ENCODE measurements around the gene SPTLC2. TPM values are rescaled to one million over a fixed set of nuclear protein-coding genes. Genes with fewer than 3 reads are reported as not detected.

Gene SPTLC2
- total RNA-seq, 2 donors from 2014 or later, result 44.0 to 65.7 TPM

GRCh38 chr14:77516126-77516525, 100.3 kb downstream of the SPTLC2 start:
- no peaks in the 10 kb centered on the region for H3K27me3 Mint-ChIP-seq
- H3K9me3 Mint-ChIP-seq, result no peaks in the 10 kb centered on the region
- H3K36me3 Mint-ChIP-seq, result peaks cover 32% of the 10 kb centered on the region
- H3K27ac Mint-ChIP-seq, result no peak overlapping the region
- H3K4me3 Mint-ChIP-seq, result no peak overlapping the region
- DNase-seq (ENCODE audit: low spot score) (no peak), ATAC-seq (no peak)
- H3K4me1 Mint-ChIP-seq (ENCODE audit: low read depth in 2 of 2), result no peaks in the 10 kb centered on the region

DNA sequence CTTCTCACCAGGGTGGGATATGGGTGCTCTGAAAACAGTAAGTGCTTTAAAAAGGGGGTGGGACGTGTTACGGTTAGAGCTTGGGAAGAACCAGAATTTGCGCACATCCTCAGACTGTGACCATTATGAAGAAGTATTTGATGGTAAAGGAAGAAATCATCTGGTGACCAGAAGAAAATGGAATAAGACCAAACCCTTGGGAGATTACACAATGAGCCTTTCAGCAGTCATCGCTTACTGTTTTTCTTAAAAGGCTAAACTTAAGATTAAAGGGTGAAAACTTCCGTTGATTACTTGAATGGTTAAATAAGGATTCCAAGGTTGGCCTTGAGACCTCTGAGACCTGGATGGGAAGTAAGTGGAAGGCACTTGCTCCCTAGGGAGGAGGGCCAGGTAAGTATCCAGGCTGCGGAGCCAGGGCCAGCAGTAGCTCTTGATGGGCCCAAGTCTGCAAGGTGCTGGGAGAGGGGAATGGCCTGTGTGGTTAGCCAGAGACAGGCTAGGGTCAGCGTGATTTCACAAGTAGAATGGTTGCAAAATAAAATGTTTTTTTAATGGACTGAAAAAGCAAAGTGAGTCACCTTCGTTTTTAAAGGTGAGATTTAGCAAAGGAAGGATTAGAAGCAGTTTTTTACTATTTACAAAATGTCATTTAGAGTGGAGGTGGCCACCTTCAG, 104.8 kb downstream of the SPTLC2 start:
- DNase-seq (ENCODE audit: low spot score), result no peak
- no peak for ATAC-seq
- peak overlapping the region in 1 of 2 donors; percentile 39 for H3K27ac Mint-ChIP-seq
- no peak overlapping the region for H3K4me3 Mint-ChIP-seq
- peaks cover 21% of the 10 kb centered on the region for H3K36me3 Mint-ChIP-seq
- no peaks in the 10 kb centered on the region for H3K27me3 Mint-ChIP-seq
- H3K9me3 Mint-ChIP-seq, result no peaks in the 10 kb centered on the region
- H3K4me1 Mint-ChIP-seq (ENCODE audit: low read depth in 2 of 2), result no peaks in the 10 kb centered on the region

GRCh38 chr14:77509366-77509765, 107.1 kb downstream of the SPTLC2 start:
- DNase-seq (ENCODE audit: low spot score) (no peak), ATAC-seq (no peak)
- Mint-ChIP-seq H3K9me3 (no peaks in the 10 kb centered on the region), H3K36me3 (peaks cover 19% of the 10 kb centered on the region), H3K27ac (no peak overlapping the region), H3K4me3 (no peak overlapping the region), H3K4me1 (ENCODE audit: low read depth in 2 of 2) (no peaks in the 10 kb centered on the region), H3K27me3 (no peaks in the 10 kb centered on the region)

DNA sequence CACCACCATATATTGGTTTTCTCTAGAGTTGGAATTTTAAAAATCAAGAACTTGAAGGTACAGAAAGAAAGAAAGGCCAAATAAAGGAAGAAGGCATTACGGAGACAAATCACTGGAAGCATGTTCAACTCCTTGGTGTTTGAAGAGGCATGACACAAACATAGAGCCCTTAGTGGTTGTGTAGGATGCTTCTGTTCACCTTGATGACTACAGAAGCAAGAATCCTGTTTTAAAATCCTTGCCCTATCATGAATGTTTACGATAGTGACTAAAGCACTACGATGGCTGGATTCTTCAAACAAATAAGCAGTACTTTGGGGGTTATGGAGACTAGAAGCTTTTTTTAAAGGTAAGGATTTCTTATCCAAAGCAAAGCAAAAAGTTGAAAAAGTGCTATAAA, 107.6 kb downstream of the SPTLC2 start:
- peaks cover 19% of the 10 kb centered on the region for H3K36me3 Mint-ChIP-seq
- H3K27me3 Mint-ChIP-seq, result no peaks in the 10 kb centered on the region
- no peaks in the 10 kb centered on the region for H3K9me3 Mint-ChIP-seq
- no peak for ATAC-seq
- no peaks in the 10 kb centered on the region for H3K4me1 Mint-ChIP-seq (ENCODE audit: low read depth in 2 of 2)
- H3K27ac Mint-ChIP-seq, result no peak overlapping the region
- H3K4me3 Mint-ChIP-seq, result no peak overlapping the region
- no peak for DNase-seq (ENCODE audit: low spot score)

GRCh38 chr14:77508249-77508648, 108.2 kb downstream of the SPTLC2 start:
- Mint-ChIP-seq H3K9me3 (peaks cover under 1% of the 10 kb centered on the region), H3K27ac (no peak overlapping the region), H3K4me1 (ENCODE audit: low read depth in 2 of 2) (peaks cover 0 to under 1% of the 10 kb centered on the region in 2 donors), H3K36me3 (peaks cover 21% of the 10 kb centered on the region), H3K4me3 (no peak overlapping the region), H3K27me3 (no peaks in the 10 kb centered on the region)
- no peak for ATAC-seq
- no peak for DNase-seq (ENCODE audit: low spot score)

GRCh38 chr14:77507762-77508161, 108.7 kb downstream of the SPTLC2 start:
- no peaks in the 10 kb centered on the region for H3K27me3 Mint-ChIP-seq
- H3K27ac Mint-ChIP-seq, result no peak overlapping the region
- peaks cover 24% of the 10 kb centered on the region for H3K36me3 Mint-ChIP-seq
- H3K4me1 Mint-ChIP-seq (ENCODE audit: low read depth in 2 of 2), result peaks cover 0 to 2% of the 10 kb centered on the region in 2 donors
- peaks cover 3% of the 10 kb centered on the region for H3K9me3 Mint-ChIP-seq
- DNase-seq (ENCODE audit: low spot score) (no peak), ATAC-seq (no peak)
- H3K4me3 Mint-ChIP-seq, result no peak overlapping the region

DNA sequence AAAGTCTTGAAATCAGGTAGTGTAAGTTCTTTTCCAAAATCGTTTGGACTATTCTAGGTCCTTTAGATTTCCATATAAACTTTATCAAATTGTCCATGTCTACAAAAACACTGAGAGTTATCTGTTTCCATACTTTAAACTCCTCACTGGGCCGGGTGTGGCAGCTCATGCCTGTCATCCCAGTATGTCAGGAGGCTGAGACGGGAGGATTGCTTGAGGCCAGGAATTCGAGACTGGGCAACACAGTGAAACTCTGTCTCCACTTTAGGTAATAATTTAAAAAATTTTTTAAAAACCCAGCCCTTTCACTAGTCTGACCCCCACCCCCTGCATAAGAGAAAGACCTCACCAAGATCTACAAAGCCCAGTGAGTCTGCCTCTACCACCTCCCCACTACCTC, 111.4 kb downstream of the SPTLC2 start:
- H3K36me3 Mint-ChIP-seq, result peaks cover 14% of the 10 kb centered on the region
- peaks cover 3% of the 10 kb centered on the region for H3K9me3 Mint-ChIP-seq
- peak overlapping the region in 1 of 2 donors; percentile 60 for H3K27ac Mint-ChIP-seq
- H3K27me3 Mint-ChIP-seq, result peaks cover 2 to 7% of the 10 kb centered on the region in 2 donors
- H3K4me3 Mint-ChIP-seq, result no peak overlapping the region
- no peak for ATAC-seq
- H3K4me1 Mint-ChIP-seq (ENCODE audit: low read depth in 2 of 2), result peaks cover 0 to 2% of the 10 kb centered on the region in 2 donors
- DNase-seq (ENCODE audit: low spot score), result no peak

GRCh38 chr14:77503138-77503537, 113.3 kb downstream of the SPTLC2 start:
- H3K36me3 Mint-ChIP-seq, result peaks cover 11% of the 10 kb centered on the region
- no peak overlapping the region for H3K27ac Mint-ChIP-seq
- H3K4me1 Mint-ChIP-seq (ENCODE audit: low read depth in 2 of 2), result peaks cover 0 to 5% of the 10 kb centered on the region in 2 donors
- DNase-seq (ENCODE audit: low spot score) (no peak), ATAC-seq (no peak)
- no peak overlapping the region for H3K4me3 Mint-ChIP-seq
- H3K27me3 Mint-ChIP-seq, result peaks cover 2 to 13% of the 10 kb centered on the region in 2 donors
- H3K9me3 Mint-ChIP-seq, result peaks cover 3% of the 10 kb centered on the region

DNA sequence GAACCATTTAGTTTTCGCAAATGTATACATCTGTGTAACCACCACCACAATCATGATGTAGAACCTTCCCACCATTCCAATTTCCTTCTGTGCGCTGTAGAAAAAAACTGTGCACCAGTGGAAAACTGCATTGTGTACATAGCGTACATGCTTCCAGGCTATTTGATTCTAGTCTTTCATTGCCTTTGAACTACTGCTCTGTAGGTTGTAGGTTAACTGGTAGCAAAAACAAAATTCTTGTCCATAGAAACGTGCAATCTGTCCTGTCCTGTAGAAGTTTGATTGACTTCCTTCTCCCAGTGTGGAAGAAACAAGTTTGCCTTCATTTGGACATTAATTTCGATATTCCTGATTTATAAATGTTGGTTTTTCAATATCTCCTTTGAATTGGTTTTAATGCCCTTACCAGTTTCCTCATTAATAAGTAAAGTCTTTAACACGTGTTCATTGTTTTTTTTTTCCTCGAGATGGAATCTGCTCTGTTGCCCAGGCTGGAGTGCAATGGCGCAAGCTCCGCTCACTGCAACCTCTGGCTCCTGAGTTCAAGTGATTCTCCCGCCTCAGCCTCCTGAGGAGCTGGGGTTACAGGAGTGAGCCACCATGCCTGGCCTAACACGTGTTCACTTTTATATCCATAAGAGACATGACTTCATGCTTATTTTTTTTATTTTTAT, 114.2 kb downstream of the SPTLC2 start:
- no peak for ATAC-seq
- DNase-seq (ENCODE audit: low spot score), result no peak
- peaks cover 6 to 13% of the 10 kb centered on the region in 2 donors for H3K27me3 Mint-ChIP-seq
- H3K4me3 Mint-ChIP-seq, result no peak overlapping the region
- peaks cover 0 to 9% of the 10 kb centered on the region in 2 donors for H3K4me1 Mint-ChIP-seq (ENCODE audit: low read depth in 2 of 2)
- no peak overlapping the region for H3K27ac Mint-ChIP-seq
- H3K9me3 Mint-ChIP-seq, result peaks cover 3% of the 10 kb centered on the region
- peaks cover 10% of the 10 kb centered on the region for H3K36me3 Mint-ChIP-seq

- DNase-seq (ENCODE audit: low spot score) (no peak), ATAC-seq (peak in 1 of 2 donors; percentile 24)
- Mint-ChIP-seq H3K9me3 (peaks cover 3% of the 10 kb centered on the region), H3K4me3 (peak overlapping the region; percentile 48), H3K4me1 (ENCODE audit: low read depth in 2 of 2) (peaks cover 0 to 9% of the 10 kb centered on the region in 2 donors), H3K36me3 (peaks cover 5% of the 10 kb centered on the region), H3K27me3 (peaks cover 10 to 13% of the 10 kb centered on the region in 2 donors), H3K27ac (no peak overlapping the region)
These were observed 117.4 kb downstream of the SPTLC2 start for GRCh38 chr14:77498984-77499527.

DNA sequence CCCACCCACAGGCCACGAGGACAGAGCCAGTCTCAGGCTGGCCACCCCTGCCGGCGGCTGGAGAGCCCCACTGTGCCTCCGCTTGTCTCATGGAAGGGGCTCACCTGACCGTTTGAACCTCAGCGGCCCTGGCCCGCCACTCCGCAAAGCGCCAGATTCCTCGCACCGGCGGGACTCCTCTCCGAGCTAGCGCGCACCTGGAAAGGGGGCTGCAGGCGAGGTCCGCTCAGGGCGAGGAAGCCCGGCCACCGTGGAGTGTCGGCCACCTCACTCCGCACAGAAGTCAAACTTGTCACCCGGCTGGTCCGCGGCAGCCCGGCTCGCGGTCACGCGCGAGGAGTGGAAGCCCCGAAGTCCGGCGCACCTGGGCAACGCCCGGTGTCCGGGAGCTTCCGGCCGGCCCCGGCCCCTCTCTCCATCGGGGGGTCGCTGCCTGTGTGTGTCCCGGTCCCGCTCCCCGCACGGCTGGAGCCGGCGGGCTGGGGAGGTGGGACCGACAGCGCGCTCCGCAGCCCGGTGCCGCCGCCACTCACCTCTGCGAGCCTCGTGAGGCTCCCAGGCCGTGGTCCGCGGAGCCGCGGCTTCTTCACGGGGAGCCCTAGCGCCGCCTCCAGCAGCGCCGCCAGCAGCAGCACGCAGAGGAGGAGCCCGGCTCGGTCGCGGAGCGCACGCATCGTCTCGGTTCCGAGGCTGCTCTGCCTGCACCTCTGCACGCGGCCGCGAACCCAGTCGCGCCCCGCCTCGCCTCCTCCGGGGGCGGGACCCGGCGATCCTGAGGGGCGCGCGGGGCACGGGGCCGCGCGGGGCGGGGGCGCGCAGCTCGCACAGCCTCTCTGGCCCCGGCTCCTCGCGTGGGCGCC, 118.1 kb downstream of the SPTLC2 start, which contains the start of gene ISM2:
ISM2 (minus strand) TSS at position 697 of the 860 bp plus-strand sequence; CDS start at position 674, 23 bp downstream.
- Mint-ChIP-seq H3K4me3 (peak within 1 kb of the TSS; percentile 57), H3K27ac (no peak within 1 kb of the TSS), H3K36me3 (peaks cover 5% of the 10 kb centered on the region), H3K4me1 (ENCODE audit: low read depth in 2 of 2) (peaks cover 0 to 9% of the 10 kb centered on the region in 2 donors), H3K9me3 (peaks cover 3% of the 10 kb centered on the region), H3K27me3 (peaks cover 10 to 13% of the 10 kb centered on the region in 2 donors)
- DNase-seq (ENCODE audit: low spot score), result no peak
- ATAC-seq, result peak; percentile 86 to 90

DNA sequence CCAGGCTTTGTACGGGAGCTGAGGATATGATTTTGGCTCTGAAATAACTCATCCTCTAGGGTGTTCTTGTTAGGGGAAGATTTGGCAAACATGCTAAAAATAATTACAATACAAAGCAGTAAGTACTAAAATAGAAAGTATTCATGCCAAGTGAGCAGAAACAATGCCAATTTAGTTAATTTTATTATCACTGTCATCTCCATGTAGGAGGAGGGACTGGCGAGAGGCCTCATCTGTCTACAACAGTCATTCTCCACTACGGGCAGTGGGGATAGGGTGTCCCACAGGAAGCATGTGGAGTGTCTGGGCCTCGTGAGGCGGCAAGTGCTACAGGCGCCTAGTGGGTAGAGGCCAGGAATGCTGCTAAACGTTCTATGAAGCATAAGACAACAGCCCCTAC, 121.1 kb downstream of the SPTLC2 start:
- Mint-ChIP-seq H3K9me3 (no peaks in the 10 kb centered on the region), H3K27ac (no peak overlapping the region), H3K4me1 (ENCODE audit: low read depth in 2 of 2) (peaks cover 0 to 7% of the 10 kb centered on the region in 2 donors), H3K36me3 (no peaks in the 10 kb centered on the region), H3K4me3 (no peak overlapping the region), H3K27me3 (peaks cover 8 to 9% of the 10 kb centered on the region in 2 donors)
- ATAC-seq, result no peak
- DNase-seq (ENCODE audit: low spot score), result no peak

GRCh38 chr14:77491056-77491455, 125.4 kb downstream of the SPTLC2 start:
- H3K4me1 Mint-ChIP-seq (ENCODE audit: low read depth in 2 of 2), result no peaks in the 10 kb centered on the region
- no peaks in the 10 kb centered on the region for H3K36me3 Mint-ChIP-seq
- DNase-seq (ENCODE audit: low spot score) (no peak), ATAC-seq (no peak)
- H3K9me3 Mint-ChIP-seq, result no peaks in the 10 kb centered on the region
- H3K27ac Mint-ChIP-seq, result no peak overlapping the region
- H3K4me3 Mint-ChIP-seq, result no peak overlapping the region
- H3K27me3 Mint-ChIP-seq, result peaks cover 0 to 3% of the 10 kb centered on the region in 2 donors

All from natural killer cell treated with Interleukin-12 subunit alpha and Interleukin-12 subunit beta and Interleukin-15 and Interleukin-18, amount 100 ng/mL, for 72 hours (primary cell).